NCI-H748 (cell line): ENCODE results near the gene CEBPB.
A peak's percentile ranks its signal among the peaks of the same experiment; 100 is the strongest.
"Not testable (repeated sequence)": the region's sequence is repeated elsewhere in the genome, so short reads cannot be mapped to it uniquely, and the experiment has no call there.

ENCODE experiments used
- DNase-seq: peaks from one replicate; lab custom pipeline; 2025; ENCODE audit not compliant: unreplicated experiment; lab: John Stamatoyannopoulos, UW

The CEBPB gene

GRCh38 chr20:50192364-50193198, 2.0 kb downstream of the CEBPB start:
- peak; percentile 76 for DNase-seq

GRCh38 chr20:50193199-50193835, 2.7 kb downstream of the CEBPB start:
- no peak for DNase-seq

DNA sequence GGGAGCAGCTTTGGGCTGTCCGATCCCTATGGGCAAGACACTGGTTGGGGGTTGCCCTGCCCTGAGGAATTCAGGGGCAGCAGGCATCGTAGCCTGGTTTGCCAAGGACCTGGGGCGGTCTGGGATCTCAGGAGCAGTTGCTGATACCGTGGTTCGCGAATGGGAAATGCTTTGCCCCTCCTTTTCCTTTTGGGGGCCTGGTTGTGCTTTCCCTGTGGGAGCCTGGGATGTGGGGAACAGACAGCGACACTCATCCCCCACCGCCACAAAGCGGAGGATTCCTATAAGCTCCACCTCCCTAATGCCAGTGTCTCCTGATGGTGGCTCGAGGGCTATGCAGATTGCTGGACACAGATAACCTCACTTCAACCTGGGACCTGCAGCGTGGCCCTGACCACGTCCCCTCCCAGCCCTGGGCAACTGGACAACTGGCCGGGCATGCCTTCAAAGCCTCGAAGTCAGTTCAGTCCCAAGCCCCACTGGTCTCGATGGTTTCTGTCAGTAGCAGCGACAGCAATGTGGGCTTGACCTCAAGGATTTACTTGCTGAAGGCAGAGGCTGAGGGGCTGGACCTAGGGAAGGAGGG, 3.3 kb downstream of the CEBPB start:
- DNase-seq, result no peak

DNA sequence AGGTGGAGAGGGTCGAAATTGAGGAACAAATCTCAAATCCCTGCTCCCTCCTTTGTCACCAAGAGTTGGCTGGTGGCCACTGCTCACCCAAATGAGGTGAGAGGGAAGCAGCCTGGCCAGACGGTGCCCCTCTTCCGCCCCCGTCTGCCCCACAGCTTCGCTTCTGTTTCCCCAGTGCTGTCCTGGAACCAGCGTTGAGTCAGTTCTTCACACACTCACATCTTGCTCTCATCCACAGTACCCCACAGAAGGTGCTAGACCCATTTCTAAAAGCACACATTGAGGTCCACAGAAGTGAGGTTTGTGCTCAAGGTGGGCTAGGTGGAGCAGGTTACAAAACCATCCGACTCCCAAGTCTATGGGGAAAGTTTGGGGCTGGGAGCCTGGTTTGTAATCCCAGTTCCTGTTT, 3.8 kb downstream of the CEBPB start:
- no peak for DNase-seq

DNA sequence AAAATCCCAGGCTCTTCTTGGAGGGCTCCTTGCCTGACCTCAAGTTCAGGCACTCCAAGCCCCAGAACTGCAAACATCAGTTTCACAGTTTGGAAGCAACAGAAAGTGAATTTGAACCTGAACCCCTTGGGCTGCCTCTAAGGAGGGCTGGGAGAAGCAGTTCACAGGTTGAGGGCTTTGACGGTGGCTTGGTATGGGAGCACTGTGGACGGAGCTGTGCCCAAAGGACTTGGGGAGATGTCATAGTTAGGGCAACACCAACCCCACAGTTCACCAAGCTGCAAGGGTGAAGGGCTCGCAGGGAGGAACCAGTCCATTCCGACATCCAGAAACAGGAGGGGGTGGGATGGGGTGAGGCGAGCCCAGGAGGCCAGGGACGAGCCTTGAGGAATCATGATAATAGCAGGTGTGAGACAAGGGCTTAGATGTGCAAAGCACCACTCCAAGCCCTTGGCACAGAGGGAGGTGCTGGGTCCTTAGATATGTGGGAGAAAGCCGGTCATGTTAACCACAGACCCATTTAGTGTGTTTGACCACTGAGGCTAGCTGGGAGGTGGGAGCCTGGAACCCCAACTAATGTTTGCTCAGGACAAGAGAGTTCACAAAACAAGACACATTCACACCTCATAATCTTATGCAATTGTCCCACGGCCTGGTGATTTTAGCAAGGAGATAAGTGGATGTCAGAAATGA, 4.3 kb downstream of the CEBPB start:
- no peak for DNase-seq

DNA sequence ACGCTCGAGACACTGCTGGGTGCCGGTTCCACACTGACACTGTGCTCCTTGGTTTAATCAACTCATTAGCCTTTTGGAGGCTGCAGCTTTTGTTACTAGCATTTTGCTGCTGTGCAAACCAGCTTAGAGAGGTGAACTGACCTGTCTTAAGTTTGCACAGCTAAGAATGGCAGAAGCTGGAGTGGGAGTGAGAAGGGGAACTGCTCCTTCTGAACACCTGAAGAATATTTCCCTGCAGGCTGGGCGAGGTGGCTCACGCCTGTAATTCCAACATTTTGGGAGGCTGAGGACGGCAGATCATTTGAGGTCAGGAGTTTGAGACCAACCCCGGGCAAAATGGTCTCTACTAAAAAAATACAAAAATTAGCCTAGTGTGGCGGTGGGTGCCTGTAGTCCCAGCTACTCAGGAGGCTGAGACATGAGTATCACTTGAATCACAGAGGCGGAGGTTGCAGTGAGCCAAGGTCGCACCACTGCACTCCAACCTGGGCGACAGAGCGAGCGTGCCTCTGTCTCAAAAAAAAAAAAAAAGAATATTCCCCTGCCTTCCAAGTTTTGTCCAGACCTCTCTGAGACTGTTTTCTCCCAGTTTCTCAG, 5.0 kb downstream of the CEBPB start:
- no peak for DNase-seq

GRCh38 chr20:50196248-50196647, 5.6 kb downstream of the CEBPB start:
- DNase-seq, result no peak

DNA sequence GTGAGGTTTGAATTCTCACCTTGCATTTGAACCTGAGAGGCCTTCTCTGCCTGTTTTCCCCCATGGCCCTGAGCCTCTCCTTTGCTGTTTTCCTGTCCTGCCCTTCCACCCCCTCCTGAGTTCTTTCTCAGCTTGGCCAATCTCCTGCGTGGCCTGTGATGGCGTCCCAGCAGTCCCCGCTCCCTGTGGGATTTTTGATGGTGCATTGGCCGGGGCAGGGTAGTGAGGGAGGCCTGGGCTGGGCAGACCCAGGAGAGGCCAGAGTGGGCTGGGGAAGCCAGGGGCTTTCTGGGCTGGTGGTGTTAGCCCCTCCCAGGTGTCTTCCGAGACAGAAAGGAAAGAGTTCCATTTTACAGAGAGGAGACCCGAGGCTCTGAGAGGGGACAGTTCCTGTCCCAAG, 6.3 kb downstream of the CEBPB start:
- no peak for DNase-seq

DNA sequence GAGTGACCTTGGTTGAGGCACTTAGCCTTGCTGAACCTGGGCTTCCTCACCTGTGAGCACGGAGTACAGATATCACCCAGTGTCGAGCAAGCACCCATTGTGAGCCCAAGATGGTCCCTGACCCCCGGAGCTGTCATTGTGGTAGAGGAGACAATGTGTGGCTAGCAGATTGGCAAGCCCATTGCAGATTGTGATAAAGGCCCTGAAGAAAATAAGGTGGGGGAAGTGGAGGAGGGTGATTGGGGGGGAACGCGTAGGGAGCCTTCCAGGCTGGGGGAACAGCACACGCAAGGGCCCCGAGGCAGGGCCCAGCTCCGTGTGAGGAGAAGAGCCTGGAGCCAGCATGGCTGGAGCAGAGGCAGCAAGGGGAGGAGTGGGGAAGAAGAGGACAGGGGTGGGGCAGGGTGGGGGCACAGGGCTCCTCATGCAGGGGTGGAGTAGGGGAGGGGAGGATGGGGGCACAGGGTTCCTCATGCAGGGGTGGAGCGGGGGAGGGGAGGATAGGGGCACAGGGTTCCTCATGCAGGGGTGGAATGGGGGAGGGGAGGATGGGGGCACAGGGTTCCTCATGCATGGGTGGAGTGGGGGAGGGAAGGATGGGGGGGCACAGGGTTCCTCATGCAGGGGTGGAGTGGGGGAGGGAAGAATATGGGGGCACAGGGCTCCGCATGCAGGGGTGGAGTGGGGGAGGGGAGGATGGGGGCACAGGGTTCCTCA, 7.0 kb downstream of the CEBPB start:
- DNase-seq, result no peak

DNA sequence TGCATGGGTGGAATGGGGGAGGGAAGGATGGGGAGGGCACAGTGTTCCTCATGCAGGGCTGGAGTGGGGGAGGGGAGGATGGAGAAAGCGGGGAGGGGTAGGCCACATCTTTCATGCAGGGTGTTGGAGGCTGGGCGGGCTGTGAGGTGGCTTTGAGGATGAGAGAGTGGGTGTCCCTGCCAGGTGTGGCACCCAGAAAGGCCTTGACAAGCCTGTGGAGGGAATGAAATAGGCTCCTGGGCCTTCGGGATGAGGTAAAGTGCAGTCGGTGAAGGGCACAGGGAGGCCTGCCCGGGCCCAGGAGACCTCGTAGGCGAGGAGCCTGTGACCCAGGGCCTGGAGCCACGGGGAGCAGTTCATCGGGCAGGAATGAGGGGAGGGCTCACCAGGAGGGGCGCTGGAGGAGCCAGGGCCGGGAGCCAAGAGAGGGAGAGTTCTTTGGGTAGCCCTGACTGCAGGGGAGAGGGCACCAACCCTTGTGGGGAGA, 7.6 kb downstream of the CEBPB start:
- DNase-seq, result no peak

DNA sequence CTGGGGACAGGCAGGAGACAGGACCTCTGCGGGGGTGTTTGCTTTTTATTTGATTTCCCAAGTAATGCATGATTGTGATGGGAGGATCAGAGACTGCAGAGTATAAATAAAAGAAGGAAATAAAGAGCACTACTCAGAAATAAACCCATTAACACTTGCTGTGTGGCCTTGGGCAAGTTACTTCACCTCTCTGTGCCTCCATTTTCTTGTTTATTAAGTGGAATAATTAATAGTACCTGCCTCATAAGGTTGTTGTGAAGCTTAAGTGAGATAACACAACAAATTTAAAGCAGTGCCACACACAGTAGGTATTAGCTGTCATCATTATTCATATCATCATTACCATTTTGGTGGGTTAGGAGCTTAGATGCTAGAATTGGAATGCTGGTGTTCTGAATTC, 8.1 kb downstream of the CEBPB start:
- DNase-seq, result no peak

DNA sequence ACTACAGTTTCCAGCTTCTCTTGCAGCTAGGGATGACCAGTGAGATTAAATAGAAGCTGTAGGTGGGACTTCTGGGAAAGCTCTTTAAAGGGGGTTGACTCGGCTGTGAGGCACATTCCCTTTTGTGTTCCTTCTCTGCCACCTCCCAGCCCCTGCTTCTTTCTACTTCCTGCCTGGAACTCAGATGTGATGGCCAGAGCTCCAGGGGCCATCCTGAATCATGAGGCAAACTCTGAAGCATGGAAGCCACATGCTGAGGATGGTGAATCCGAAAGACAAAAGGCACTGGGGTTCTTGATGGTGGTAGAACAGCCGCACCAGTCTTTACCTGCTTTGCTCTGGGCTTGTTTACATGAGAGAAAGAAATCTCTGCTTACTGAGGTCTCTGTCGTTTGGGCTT, 9.1 kb downstream of the CEBPB start:
- no peak for DNase-seq

- DNase-seq, result no peak
Observed at GRCh38 chr20:50200482-50201104, 10.0 kb downstream of the CEBPB start.

- not testable (repeated sequence) for DNase-seq
Observed at GRCh38 chr20:50201710-50202109, 11.1 kb downstream of the CEBPB start.

- DNase-seq, result no peak
Observed at GRCh38 chr20:50202677-50203076, 12.0 kb downstream of the CEBPB start.

DNA sequence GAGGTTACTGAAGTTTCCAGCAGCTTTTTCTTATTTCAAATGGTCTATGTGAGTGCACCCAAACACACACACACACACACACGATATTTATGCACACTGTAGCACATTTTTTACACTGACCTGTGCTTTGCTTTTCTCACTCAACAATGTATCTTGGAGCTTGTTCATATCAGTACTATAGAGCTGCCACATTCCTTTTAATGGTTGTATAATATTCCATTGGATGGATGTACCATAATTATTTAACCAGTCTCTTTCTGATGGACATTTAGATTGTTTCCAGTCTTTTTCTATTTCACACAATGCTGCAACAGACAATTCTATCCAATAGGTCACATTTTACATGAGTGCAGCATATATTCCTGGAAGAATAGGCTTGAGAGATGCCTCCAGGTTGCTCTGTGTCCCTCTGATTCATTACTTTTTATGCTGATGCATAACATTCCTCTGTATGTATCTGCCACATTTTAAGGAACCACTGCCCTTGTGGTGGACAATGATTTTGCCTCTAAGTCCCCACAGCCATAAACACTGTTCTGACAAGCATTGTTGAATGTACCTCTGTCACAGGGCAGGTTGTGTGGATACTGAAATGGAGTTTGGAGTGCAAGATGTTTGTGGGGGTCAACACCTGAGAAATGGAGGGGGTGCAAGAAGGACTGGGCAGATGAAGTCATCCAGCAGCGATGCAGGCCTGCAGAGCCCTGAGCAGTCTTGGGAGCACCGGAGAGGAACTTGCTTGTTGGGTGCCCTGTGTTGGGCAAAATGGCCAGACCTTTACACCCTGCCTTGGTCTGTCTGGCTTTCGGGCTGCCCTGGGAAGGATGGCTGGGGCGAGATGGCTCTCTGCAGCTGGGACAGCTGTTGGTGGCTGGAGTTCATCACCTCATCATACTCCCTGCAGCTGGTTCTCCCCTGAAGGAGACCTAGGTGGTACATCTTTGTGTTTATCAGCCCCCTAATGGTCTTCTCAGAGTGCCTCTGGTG, 13.6 kb downstream of the CEBPB start:
- DNase-seq, result no peak

GRCh38 chr20:50207026-50207425, 16.4 kb downstream of the CEBPB start:
- DNase-seq, result no peak

DNA sequence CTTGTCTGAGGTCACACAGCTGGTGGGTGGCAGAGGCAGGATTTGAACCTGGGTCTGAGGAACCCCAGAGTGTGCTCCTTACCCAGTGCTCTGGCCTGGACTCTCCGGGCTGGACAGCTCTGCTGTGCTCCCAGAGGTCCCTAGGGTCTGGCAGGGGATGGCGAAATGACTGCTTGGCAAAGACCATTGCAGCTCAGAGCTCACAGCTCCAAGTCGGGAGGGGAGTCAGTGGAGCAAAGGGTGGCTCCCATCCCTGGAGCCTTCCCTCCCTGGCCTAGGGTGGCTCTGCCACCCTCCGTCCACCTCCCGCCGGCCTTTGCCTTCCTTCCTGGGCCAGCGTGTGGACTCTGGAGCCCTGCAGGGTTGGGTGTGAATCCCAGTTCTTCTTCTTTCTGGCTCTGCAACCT, 17.5 kb downstream of the CEBPB start:
- DNase-seq, result no peak

DNA sequence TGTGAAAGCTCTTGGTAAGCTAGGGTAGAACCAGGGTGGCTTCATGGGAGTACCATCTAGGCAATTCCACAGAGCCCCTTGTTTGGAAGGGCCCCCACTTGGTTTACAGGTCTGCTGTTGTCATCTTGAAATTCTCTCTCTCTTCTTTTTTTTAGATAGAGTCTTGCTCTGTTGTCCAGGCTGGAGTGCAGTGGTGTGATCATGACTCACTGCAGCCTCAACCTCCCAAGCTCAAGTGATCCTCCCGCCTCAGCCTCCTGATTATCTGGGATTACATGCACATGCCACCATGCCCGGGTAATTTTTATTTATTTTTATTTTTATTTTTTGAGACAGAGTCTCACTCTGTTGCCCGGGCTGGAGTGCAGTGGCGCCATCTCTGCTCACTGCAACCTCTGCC, 18.2 kb downstream of the CEBPB start:
- not testable (repeated sequence) for DNase-seq
